ENCODE data around the gene HECTD4. TPM values are rescaled to one million over a fixed set of nuclear protein-coding genes. Genes with fewer than 3 reads are reported as not detected.

HECTD4 gene
- total and polyA plus RNA-seq, 2 experiments from 2014 or later: 25.7 to 36.9 TPM

GRCh38 chr12:112424126-112424525 is 41.9 kb upstream of the HECTD4 start (continued):
- TF ChIP-seq ZNF462 (CRISPR knock-in tag; IDR thresholded peaks at IDR 0.05): no peak

- no peak for ATAC-seq
- H3K4me1 ChIP-seq (ENCODE audit: insufficient read depth): peaks cover 16% of the 10 kb centered on the region; the same call in 1 of the 2 replicates
- H3K79me2 ChIP-seq (replicated peaks; ENCODE audit: insufficient read depth): peaks cover 87% of the 10 kb centered on the region
- H4K20me1 ChIP-seq (replicated peaks; ENCODE audit: insufficient read depth): peaks cover 42% of the 10 kb centered on the region
- H2AFZ ChIP-seq: no peak overlapping the region
- H3K36me3 Mint-ChIP-seq (ENCODE audit: low read depth): peaks cover 4% of the 10 kb centered on the region; the same call in 2 of the 3 replicates
- peaks cover 5% of the 10 kb centered on the region; the same call in 2 of the 3 replicates for H3K4me1 Mint-ChIP-seq
- no peak overlapping the region for H3K27ac Mint-ChIP-seq
- H3K27me3 Mint-ChIP-seq (ENCODE audit: insufficient read depth, low read depth, poor library complexity): peaks cover 14% of the 10 kb centered on the region
- no peak overlapping the region for H3K4me2 ChIP-seq
- no peaks in the 10 kb centered on the region for H3K9me2 ChIP-seq (ENCODE audit: insufficient read depth)
- peak; percentile 17 for DNase-seq (ENCODE audit: low spot score)
- H3K9me3 Mint-ChIP-seq: no peaks in the 10 kb centered on the region; the same call in 2 of the 3 replicates
- no peak overlapping the region for H3K4me3 ChIP-seq
- no peaks in the 10 kb centered on the region for H3K36me3 ChIP-seq (ENCODE audit: insufficient read depth)
- no peaks in the 10 kb centered on the region for H3K27me3 ChIP-seq (ENCODE audit: insufficient read depth)
- peak overlapping the region; percentile 70; the same call in 1 of the 2 replicates for H3K27ac ChIP-seq (ENCODE audit: low read depth)
- H3F3A ChIP-seq (replicated peaks; ENCODE audit: low read depth): 0 out of 2 replicates have a peak, but pooled peaks cover 14% of the 10 kb centered on the region
- no peak overlapping the region for H3K4me3 Mint-ChIP-seq
- TF ChIP-seq EZH2 (IDR thresholded peaks at IDR 0.05; ENCODE audit: low read depth, unreplicated experiment) (no peak), ZNF114 (CRISPR knock-in tag; IDR thresholded peaks at IDR 0.05) (no peak), ZNF331 (CRISPR knock-in tag; IDR thresholded peaks at IDR 0.05; ENCODE audit: low read depth) (no peak), NANOG (IDR thresholded peaks at IDR 0.05; ENCODE audit: borderline replicate concordance) (no peak), ETS1 (IDR thresholded peaks at IDR 0.05) (no peak), JUNB (IDR thresholded peaks at IDR 0.05; ENCODE audit: unreplicated experiment) (no peak), POLR2AphosphoS5 (IDR thresholded peaks at IDR 0.05; ENCODE audit: low read depth) (no peak), ZNF462 (CRISPR knock-in tag; IDR thresholded peaks at IDR 0.05) (no peak), CREB1 (CRISPR knock-in tag; IDR thresholded peaks at IDR 0.05; ENCODE audit: low read depth) (no peak)
Observed at GRCh38 chr12:112422531-112422930, 40.3 kb upstream of the HECTD4 start.

Data from GM23338 (cell line).